NCI-H1105 treated with DMSO at 0.1 percent for 48 hours (cell line): Measurements from ENCODE around the gene CAMP.
"Not testable (repeated sequence)": the region's sequence is repeated elsewhere in the genome, so short reads cannot be mapped to it uniquely, and the experiment has no call there.

Experiments used
- DNase-seq: peaks from one replicate; lab custom pipeline; 2025; lab: John Stamatoyannopoulos, UW

CAMP gene

GRCh38 chr3:48258530-48258929 lies 35.2 kb downstream of the CAMP start:
- no peak for DNase-seq

DNA sequence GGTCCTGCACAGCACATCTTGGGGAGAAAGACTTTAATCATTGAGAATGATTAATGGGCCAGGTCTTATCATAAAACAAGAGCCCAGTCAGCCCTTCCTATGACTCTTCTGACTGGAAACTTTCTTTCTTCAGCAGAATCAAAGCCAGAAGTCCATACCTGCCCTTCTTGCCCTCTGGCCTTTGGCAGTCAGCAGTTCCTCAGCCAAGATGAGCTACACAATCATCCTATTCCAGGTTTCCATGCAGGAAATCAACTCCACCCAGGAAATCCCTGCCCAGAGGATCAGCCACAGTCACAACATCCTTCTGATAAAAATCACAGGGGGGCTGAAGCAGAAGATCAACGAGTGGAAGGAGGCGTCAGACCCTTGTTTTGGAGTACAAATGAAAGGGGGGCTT lies 44.5 kb downstream of the CAMP start:
- no peak for DNase-seq

DNA sequence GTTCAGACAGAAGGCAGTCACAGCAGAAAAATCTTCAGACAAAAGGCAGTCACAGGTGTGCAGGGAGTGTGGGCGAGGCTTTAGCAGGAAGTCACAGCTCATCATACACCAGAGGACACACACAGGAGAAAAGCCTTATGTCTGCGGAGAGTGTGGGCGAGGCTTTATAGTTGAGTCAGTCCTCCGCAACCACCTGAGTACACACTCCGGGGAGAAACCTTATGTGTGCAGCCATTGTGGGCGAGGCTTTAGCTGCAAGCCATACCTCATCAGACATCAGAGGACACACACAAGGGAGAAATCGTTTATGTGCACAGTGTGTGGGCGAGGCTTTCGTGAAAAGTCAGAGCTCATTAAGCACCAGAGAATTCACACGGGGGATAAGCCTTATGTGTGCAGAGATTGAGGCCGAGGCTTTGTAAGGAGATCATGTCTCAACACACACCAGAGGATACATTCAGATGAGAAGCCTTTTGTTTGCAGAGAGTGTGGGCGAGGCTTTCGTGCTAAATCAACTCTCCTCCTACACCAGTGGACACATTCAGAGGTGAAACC lies 45.2 kb downstream of the CAMP start:
- DNase-seq = no peak

GRCh38 chr3:48268936-48269561 lies 45.8 kb downstream of the CAMP start:
- DNase-seq = no peak

DNA sequence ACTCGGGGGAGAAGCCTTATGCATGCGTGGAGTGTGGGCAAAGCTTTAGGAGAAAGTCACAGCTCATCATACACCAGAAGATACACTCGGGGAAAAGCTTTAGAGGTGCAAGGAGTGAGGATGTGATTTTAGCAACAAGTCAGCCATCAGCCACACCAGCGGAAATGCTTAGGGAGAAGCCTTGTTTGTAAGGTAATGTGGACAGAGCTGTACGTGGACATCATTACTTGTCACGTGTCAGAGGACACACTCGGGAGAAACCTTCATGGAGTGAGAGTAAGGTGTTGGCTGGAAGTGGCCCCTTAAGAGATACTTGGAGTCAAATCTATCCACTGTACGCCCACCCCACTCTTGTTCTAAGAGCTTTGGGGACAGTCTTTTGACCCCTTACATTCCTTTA lies 46.3 kb downstream of the CAMP start:
- DNase-seq = no peak

GRCh38 chr3:48270306-48270705 lies 47.0 kb downstream of the CAMP start:
- no peak for DNase-seq

DNA sequence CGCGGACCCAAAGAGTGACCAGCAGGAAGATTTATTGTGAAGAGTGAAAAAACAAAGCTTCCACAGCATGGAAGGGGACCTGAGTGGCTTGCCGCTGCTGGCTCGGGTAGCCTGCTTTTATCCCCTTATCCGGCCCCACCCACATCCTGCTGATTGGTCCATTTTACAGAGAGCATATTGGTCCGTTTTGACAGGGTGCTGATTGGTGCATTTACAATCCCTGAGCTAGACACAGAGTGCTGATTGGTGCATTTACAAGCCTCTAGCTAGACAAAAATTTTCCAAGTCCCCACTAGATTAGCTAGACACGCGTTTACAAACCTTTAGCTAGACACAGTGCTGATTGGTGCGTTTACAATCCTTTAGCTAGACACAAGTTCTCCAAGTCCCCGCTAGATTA lies 47.9 kb downstream of the CAMP start:
- not testable (repeated sequence) for DNase-seq

- no peak for DNase-seq
These were observed 48.6 kb downstream of the CAMP start for GRCh38 chr3:48271763-48272498.

GRCh38 chr3:48273594-48274211 lies 50.4 kb downstream of the CAMP start:
- DNase-seq = peak; percentile 55

DNA sequence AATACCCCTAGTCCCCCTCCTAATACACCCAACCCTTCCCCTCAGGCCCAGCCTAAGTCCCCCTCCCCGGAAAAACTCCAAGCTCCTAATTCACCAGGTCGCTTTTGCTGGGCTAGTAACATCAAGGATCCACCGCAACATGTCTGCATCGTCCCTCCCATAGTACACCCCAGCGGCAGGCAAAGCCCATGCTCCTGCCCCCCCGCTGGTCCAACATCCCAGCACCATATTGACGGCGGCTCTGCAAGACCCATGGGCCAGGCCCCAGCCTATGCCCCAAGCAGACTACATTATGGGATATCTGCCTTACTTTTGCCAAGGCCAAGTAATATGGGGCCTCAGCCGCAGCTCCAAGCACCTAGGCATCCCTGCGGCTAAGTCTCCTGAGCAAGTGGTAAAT lies 51.2 kb downstream of the CAMP start:
- no peak for DNase-seq
